SH-SY5Y (cell line): ENCODE measurements around the gene VSIG1.

Experiments
- GATA2 ChIP-seq: IDR thresholded peaks from 2 replicates; pipeline ENCODE4 v1.6.1; 2011; ENCODE audit warnings: mild to moderate bottlenecking, low read depth, low read length
- GATA3 ChIP-seq: IDR thresholded peaks from 2 replicates; pipeline ENCODE4 v1.6.1; 2011; ENCODE audit warnings: low read depth, mild to moderate bottlenecking, low read length, moderate library complexity

DNA sequence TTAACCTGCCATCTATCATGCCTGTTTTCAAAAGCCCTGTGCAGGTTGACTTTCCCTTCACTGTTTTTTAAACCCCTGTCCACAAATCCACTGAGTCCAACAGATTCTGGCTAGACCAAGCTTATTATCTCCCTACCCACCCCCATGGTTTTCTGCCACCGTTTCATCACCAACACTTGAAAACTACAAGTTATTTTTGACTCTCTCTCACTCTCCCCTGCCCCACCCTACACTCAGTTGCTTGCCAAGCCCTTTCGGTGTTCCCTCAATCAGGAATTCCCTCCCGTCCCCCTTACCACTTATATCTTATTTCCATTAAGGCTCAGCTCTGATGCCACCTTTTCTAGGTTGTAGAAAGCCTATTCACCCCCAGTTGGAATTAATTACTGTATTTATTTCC is 76.4 kb downstream of the VSIG1 start:
- TF ChIP-seq GATA2 (no peak), GATA3 (no peak)
